NCI-H2196 (cell line): ENCODE results near the gene SLC6A20.
"Not testable (repeated sequence)": the region's sequence is repeated elsewhere in the genome, so short reads cannot be mapped to it uniquely, and the experiment has no call there.

ENCODE experiments used
- DNase-seq: peaks from one replicate; lab custom pipeline; 2025; ENCODE audit not compliant: unreplicated experiment; lab: John Stamatoyannopoulos, UW

SLC6A20 gene

DNA sequence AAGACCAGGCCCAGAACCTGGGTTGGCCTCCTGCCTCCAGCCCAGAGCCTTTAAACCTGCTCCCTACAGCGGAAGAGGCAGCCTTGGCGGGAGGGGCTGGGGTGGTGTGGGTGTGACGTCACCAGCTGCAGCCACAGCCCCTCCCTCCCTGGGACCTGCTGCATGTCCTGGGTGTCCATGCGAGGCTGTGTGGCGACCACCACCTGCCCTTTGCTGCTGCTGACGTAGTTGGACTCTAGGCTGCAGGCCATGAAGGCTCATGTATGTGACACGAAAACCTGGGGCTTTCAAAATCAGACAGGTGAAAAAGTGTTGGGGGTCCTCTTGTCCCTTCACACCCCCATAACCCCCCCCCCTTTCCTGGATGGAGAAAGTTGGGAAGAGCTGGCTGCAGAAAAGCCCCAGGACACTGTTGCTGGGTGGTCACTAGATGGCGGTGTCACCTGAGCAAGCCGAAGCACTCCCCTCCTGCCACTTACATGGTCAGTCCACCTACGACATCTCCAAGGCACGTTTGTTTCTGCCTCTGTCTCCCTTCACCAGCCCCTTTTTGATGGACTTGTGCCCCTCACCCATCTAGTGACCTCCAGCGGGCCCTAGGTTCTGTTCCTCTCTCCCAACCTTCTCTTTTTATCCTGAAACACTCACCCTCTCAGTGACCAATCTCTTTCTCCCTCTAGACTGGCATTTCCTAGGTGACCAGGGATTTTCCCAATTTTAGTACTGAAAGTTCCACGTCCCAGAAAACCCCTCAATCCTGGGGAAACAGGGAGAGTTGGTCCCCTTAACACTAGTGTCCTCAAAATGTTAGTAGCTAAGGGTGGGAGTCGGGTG lies 35.2 kb downstream of the SLC6A20 start:
- DNase-seq = peak; percentile 42

DNA sequence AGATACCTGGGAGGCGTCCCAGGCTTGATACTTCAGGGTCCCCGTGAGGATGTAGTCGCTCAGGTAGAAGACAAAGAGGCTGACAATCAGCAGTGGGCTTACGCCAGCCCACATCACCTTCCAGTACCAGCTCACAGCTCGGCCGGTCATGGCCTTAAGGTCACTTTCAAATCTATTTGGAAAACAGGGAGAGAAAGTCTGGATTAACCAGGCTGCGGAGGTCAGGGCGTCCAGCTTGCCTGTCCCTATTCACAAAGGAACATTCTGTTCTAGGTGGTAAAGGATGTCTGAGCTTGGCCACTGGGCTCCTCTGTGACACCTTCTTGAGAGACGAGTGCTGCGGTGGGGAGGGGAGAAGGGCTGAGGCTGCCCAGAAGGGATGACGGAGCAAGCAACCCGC lies 36.5 kb downstream of the SLC6A20 start:
- no peak for DNase-seq

DNA sequence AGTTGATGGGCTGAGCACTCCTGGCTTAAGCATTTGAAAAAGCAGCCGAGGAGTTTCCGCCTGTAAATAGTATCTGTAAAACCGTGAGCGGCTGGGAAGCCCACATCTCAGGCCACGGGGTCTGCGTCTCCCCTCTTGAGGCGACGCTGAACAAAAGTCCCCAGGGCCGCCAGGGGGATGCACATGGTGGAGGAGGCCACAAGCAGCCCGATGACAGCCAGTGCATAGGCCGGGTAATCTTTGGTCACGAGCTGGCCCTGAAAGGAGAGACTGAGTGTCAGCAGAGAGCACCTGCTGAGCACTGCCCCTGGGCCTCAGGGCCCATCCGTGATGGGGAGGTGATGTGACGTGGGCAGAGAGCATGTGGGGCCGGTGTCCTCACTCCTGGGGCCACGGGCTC lies 37.5 kb downstream of the SLC6A20 start:
- no peak for DNase-seq

DNA sequence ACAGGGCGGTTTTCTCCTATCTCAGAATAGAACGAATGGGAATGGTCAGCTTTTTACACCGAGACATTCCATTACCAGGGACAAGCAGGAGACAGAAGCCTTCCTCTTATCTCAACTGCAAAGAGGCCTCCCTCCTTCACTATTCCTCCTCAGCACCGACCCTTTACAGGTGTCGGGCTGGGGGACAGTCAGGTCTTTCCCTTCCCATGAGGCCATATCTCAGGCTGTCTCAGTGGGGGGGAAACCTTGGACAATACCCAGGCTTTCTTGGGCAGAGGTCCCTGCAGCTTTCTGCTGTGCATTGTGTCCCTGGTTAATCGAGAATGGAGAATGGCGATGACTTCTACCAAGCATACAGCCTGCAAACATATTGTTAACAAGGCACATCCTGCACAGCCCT lies 39.2 kb downstream of the SLC6A20 start:
- not testable (repeated sequence) for DNase-seq

DNA sequence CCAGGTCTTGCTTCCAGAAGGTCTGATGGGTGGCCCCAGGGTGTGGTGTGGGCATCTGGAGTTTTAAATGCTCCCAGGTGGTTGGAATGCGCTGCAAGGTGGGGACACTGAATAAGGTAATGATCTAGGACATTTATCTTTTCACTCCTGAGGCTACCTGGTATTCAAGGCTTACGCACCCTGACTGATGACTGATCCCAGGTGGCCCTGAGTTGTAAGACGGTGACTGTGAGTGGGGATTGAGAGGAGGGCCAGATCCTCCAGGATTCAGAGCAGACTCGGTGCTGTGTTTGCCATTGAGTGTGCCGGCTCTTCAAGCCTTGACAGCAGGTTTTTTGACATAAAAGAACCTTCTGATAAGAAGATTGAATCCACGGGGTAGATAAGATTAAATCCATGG lies 40.3 kb downstream of the SLC6A20 start:
- DNase-seq = no peak

DNA sequence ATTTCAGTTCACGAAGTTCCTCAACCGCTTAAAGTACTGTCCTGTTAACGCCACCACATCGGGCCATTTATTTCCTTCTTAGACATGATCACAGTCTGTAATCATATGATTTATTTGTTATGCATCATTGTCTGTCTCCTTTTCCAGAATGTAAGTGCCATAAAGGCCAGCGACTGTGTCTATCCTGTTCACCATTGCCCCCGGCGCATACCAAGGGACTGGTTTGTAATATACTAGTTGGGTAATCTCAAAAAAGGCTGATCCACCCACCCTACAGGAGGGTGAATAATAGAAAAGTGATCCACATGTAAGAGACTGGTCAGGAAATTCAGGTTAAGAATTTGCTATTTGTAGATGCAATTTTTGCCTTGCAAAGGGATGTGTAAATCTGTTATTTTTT lies 41.9 kb downstream of the SLC6A20 start:
- no peak for DNase-seq

DNA sequence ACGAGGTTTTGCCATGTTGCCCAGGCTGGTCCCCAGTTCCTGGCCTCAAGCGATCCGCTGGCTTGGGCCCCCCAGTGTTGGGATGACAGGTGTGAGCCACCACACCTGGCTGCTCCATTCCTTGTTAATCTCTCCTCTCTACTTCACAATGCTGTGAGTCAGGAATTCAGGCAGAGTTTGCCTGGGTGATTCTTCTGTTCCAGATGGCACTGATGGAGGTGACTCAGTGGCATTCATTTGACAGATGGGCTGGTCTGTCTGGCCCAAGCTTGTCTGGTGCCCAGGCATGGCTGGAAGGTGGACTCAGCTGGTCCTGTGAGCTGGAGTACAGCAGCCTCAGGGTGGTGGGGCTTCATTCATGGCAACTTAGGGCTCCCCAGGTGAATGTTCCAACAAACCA lies 43.2 kb downstream of the SLC6A20 start:
- DNase-seq = no peak

DNA sequence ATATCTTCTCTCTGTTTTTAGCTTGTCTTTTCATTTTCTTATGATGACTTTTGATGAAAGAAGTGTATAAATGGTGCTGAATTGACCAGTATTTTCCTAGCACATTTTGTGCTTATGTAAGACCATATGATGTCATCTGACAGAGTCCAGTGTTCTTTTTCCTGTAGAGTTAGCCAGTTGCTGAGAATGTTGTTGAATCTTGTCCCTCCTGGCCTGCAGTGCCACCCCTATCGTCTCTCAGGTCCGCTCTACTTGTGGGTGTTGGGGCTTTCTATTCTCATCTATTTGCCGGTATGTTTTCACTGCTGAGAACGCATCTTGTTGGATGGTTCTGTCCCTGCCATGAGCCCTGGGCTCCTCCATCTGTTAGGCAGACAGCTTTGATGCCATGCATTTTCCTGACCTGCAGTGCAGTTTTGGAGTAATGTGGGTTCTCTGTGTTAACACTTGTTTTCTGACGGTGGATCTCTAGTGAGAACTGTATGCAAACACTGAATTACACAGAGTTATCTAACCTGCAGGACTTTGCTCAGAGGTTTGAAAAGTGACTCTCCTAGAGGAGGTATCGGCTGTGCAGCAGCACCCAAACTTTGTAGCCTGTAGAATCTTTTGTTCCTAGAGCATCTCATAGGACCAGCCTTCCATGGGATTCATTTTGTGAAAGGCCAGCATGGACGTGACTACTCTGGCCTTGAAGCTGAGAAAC lies 44.6 kb downstream of the SLC6A20 start:
- DNase-seq = no peak

DNA sequence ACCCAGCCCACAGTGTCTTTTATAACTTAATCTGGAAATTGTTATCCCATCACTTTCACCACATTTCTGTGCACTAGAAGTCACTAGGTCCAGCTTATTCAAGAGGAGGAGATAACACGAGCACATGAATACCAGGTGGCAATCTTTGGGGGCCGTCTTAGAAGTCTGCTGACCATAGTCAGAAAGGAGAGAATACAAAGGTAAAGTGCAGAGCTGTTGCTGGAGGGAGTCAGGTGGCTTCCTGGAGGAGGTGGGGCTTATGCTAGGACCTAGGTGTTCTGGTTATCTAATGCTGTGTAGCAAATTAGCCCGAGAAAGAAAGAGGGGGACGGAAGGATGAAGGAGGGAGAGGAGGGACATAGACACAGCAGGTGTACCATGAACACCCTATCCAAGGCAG lies 46.5 kb downstream of the SLC6A20 start:
- no peak for DNase-seq

DNA sequence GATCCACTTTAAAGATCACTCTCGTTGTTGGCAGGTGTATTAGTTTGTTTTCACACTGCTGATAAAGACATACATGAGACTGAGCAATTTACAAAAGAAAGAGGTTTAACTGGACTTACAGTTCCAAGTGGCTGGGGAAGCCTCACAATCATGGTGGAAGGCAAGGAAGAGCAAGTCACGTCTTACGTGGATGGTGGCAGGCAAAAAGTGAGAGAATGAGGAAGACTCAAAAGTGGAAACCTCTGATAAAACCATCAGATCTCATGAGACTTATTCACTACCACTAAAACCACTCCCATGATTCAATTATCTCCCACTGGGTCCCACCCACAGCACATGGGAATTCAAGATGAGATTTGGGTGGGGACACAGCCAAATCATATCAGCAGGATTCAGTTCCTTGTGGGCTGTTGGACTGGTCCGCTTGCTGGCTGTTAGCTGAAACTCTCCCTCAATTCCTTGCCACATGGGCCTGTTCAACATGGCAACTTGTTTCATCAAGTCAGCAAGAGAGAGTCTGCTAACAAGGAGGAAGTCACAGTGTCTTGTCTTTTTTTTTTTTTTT lies 47.2 kb downstream of the SLC6A20 start:
- not testable (repeated sequence) for DNase-seq

DNA sequence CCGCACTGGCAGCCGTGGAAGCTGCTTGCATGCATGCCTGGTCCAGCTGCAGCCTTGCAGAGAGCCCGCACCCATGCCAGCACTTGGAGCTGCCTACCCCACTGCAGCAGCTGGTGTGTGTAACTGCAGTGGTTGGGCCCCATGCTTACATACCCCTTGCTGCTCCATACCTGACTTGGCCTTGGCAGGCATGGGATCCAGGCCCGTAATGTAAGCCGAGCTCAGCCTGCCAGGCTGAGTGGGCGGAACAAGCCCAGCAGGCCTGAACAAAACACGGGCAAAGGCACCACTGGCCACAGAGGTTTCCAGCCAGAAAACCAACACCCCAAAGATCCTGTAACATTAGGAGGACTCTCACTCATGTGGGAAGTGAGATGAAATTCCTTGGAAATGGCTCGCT lies 48.3 kb downstream of the SLC6A20 start:
- no peak for DNase-seq

DNA sequence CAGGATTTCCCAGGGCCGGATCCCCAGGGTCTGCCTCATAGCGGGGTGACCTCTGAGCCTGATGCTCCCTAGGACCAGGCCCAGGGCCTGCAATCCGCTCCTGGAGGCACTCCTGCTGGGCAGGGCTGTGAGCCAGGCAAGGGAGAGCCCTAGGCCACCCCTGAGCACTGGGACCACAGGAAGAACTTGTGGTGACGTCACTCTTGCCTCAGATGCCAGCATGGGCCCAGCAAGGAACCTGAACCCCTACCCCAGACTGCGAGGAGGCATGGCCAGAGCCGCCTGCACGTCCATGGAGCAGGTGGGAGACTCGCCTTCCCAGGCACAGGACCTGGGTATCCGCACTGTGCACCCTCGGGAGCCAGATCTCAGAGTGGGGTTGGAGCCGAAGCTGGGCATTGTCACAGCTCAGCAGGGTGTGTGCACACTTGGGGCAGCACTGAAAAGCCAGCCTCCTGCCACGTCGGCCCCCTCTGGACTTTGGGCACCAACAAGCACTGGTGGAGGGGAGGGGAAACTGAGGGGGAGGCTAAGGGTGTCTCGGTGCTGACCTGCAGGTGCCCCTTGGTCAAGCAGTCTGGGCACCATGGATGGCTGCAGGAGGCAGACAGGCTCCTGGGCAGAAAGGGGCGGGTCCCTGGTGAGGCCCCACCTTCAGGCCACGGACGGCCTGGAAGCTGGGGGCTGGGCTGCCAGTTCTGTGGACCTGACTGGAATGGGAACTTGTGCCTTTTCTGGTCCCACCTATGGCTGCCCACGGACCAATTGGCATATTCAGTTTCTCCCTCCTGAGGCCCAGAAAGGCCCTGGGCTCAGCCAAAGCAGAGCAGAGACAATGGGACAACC lies 49.3 kb downstream of the SLC6A20 start:
- DNase-seq = no peak

DNA sequence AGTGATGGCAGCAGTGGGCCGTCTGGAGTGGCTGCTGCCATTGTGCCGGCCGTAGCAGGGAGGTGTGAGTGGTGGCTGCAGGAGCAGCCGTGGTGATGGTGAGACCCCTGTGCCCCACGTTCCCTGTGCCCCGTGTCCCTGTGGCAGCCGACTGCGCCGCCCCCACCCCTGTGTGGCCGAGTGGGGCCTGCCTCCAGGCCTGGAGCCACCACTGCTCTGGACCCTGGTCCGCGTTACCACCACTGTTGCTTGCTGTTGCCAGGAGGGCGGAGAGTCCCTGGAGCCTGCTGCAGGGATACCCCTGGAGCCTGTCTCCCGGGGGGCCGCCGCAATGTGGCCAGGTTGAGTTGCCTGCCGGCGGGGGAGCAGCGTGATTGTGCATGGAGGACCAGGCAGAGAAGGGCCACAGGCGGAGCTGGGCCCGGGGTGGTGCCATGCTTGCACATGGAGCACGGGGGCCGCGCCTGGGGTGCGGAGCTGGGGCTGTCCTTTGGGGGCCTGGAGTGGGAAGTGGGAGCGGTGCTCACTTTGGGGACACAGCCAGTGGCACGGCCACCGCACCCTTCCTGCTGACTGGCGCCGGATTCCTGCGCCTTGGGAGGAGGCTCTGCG lies 50.1 kb downstream of the SLC6A20 start:
- no peak for DNase-seq

DNA sequence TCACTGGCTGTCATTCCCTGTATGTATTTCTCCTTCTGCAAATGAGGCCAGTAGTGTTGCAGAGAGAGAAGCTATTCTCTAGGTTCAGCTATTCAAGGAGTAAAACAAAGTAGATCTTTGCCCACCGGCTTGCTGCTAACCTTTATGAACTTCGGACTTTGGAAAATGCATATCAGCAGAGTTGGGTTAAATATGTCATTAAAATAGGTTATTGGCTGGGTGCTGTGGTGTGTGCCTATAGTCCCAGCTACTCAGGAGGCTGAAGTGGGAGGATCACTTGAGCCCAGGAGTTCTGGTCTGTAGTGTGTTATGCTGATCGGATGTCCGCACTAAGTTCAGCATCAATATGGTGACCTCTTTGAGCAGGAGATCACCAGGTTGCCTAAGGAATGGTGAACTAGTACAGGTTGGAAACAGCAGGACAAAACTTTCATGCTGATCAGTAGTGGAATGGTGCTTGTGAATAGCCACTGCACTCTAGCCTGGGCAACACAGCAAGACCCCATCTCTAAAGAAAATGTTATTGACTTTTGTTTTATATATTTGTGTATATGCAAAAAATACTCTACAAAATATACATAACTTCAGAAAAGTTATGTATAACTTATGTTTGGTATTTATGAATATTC lies 53.8 kb downstream of the SLC6A20 start:
- DNase-seq = no peak

DNA sequence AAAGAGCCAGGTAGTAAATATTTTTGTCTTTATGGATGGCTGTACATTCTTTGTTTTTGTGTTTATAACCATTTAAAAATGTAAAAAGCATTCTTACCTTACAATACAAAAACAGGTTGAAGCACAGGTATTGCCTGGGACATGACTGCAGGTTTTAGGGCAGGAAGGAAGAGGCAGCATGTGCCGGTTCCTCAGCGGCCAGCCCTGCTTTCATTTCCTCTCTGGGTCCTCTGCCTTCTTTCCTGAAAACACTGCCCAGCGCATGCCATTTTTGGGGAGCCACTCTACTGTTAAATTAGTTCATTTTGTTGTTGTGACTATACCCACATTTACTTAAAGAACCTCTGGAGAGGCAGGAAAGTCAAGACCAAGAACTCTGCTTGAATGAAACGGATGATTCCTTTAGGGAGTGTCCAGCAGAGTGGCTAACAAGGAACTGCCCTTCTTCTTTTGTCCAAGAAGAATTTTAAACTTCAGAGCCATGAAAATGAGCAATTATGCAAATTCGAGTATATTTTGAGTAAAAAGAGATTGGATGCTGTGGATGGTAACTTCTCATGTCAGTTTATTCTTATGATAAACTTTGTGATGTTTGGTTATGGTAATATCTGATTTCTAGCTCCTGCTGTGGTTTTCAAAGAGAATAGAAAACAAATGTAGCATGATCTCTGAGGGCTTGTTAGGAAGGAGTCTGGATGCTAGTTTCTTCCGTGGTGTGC lies 54.4 kb downstream of the SLC6A20 start:
- DNase-seq = no peak

DNA sequence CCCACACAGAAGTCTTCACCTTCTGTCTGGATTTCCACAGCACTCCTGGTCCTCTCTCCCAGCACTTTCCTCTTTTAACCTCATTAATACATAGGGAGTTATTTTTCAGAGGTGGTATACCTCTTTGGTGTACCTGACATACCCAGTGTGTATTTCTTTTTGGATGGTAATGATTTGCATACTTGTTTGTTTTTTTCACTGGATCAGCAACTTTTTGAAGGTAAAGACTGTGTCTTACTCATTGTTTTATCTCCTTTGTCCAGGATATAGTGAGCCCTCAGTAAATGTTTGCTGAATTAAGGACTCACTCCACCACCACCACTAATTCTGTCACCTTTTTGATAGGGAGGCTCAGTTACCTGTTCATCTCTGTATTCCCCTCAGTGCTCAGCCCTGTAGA lies 55.1 kb downstream of the SLC6A20 start:
- no peak for DNase-seq

DNA sequence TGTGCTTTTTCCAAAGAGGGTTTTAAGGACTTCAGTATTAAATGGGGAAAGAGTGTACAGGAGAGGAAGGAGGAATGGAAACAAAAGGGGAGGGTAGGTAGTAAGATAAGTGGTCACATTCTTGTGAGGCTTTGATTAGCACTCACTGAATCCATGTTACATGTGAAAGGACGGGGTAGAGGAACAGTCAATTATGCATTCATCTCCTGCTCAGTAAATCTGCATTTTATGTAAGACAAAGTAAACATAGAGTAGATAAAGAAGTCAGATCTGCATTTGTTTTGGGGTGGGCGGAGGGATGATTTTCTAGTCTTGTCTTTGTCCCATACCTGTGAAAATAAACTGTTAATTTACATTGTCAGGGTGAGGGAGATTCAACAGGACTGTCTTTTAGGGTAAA lies 56.3 kb downstream of the SLC6A20 start:
- no peak for DNase-seq

DNA sequence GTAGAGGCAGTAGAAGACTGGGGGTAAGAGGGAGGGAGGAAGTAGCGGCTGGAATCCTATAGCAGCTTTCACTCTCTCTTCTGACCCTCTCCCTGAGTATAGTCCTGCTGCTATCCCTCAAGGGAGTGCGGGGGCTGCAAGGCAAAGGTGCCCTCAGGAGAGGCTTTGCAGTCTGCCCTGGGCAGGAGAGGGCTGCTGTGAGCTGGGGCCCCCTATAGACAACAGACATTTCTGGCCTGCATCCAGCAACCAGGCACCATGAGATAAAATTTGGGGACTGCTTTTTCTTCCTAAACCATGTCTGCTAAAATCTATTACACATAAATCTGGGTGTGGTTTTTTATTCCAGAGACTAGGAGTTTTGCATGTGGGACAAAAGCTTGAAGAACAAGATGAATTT lies 59.1 kb downstream of the SLC6A20 start:
- DNase-seq = no peak

DNA sequence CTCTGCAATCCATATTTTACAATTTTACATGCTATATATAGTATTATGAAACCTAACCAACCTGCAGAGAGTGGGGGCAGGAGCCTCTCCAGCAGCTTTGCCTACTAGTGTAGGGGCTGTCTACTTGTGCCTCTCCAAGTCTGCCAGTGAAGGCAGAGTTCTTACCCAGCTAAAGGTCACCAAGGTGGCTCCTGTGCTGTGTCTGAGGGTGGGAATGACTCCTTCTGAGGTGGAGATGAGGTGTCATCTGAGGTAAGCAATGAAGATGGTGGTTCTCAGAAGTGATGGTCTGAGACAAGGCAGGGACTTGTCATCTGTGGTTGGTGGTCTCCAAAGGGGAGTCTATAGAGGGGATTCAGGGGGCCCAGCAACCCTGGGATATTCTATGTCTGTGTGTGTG lies 59.6 kb downstream of the SLC6A20 start:
- no peak for DNase-seq
